Liver (tissue), 9 donors: Measurements from ENCODE around the gene IGBP1. TPM values are rescaled to one million over a fixed set of nuclear protein-coding genes. Genes with fewer than 3 reads are reported as not detected.

Source experiments
- DNase-seq: peaks from one replicate; pipeline ENCODE4 v3.0.0-alpha.2; 2017; ENCODE audit warnings: low spot score
- H3K27ac ChIP-seq, 2 donors: one replicate each; pipeline ENCODE4 v1.7.0; 2013; ENCODE audit warnings: inconsistent platforms in 2 of 2, low read length in 2 of 2, control low read depth in 1 of 2, low read depth in 1 of 2, mild to moderate bottlenecking in 1 of 2
- H3K27me3 ChIP-seq, 4 donors: one replicate each; pipeline versions ENCODE4 v1.6.1 to v1.7.0; 2013; ENCODE audit warnings: low read length in 3 of 4, inconsistent platforms in 1 of 4, mild to moderate bottlenecking in 1 of 4, moderate library complexity in 1 of 4; ENCODE audit not compliant: control insufficient read depth in 4 of 4, insufficient read depth in 4 of 4
- H3K36me3 ChIP-seq, 4 donors: one replicate each; pipeline versions ENCODE4 v1.6.1 to v1.7.0; 2013; ENCODE audit warnings: low read length in 3 of 4, mild to moderate bottlenecking in 3 of 4, low read depth in 1 of 4, moderate library complexity in 1 of 4; ENCODE audit not compliant: control insufficient read depth in 4 of 4, insufficient read depth in 3 of 4
- H3K4me1 ChIP-seq, 4 donors: one replicate each; pipeline versions ENCODE4 v1.6.1 to v1.7.0; 2013; ENCODE audit warnings: low read length in 3 of 4, mild to moderate bottlenecking in 3 of 4, moderate library complexity in 1 of 4; ENCODE audit not compliant: control insufficient read depth in 4 of 4, insufficient read depth in 4 of 4
- H3K4me3 ChIP-seq, 3 donors: one replicate each; pipeline versions ENCODE4 v1.6.1 to v1.7.0; 2013; ENCODE audit warnings: low read length in 3 of 3, control low read depth in 1 of 3, low read depth in 1 of 3, mild to moderate bottlenecking in 1 of 3
- H3K9ac ChIP-seq, 2 donors: one replicate each; pipeline ENCODE4 v1.7.0; 2013; ENCODE audit warnings: low read length in 2 of 2, mild to moderate bottlenecking in 2 of 2, moderate library complexity in 2 of 2, control low read depth in 1 of 2, low read depth in 1 of 2
- H3K9me3 ChIP-seq, 4 donors: one replicate each; pipeline versions ENCODE4 v1.6.1 to v1.7.0; 2013; ENCODE audit warnings: low read length in 3 of 4; ENCODE audit not compliant: control insufficient read depth in 4 of 4
- ATF3 ChIP-seq: IDR thresholded peaks from 2 replicates; pipeline ENCODE4 v1.6.1; 2016; ENCODE audit warnings: antibody characterized with exemption
- CTCF ChIP-seq: fragments of 150-350 bp; IDR thresholded peaks from 2 replicates; pipeline ENCODE4 v1.5.1; 2017; ENCODE audit warnings: improper control_type of control experiment, low read depth, low read length; ENCODE audit not compliant: missing input control
- EGR1 ChIP-seq, 2 donors: IDR thresholded peaks; 2 replicates each; pipeline ENCODE4 v1.6.1; 2016 to 2018; ENCODE audit warnings: antibody characterized with exemption in 2 of 2, low read depth in 2 of 2
- FOXA1 ChIP-seq: IDR thresholded peaks from 2 replicates; pipeline ENCODE4 v1.6.1; 2016; ENCODE audit warnings: antibody characterized with exemption
- FOXA2 ChIP-seq: IDR thresholded peaks from 2 replicates; pipeline ENCODE4 v1.6.1; 2016; ENCODE audit warnings: antibody characterized with exemption
- GABPA ChIP-seq, 2 donors: IDR thresholded peaks in 1 of 2; conservative IDR thresholded peaks in 1 of 2; 2 replicates each; pipeline ENCODE4 v1.6.1; 2016; ENCODE audit warnings: antibody characterized with exemption in 2 of 2, mild to moderate bottlenecking in 1 of 2, moderate library complexity in 1 of 2
- HNF4A ChIP-seq, 2 donors: conservative IDR thresholded peaks; 2 replicates each; pipeline ENCODE4 v1.6.1; 2016; ENCODE audit warnings: antibody characterized with exemption in 2 of 2, mild to moderate bottlenecking in 2 of 2
- HNF4G ChIP-seq: IDR thresholded peaks from 2 replicates; pipeline ENCODE4 v1.6.1; 2016; ENCODE audit warnings: antibody characterized with exemption
- JUND ChIP-seq, 2 donors: IDR thresholded peaks; 2 replicates each; pipeline ENCODE4 v1.6.1; 2016; ENCODE audit warnings: antibody characterized with exemption in 2 of 2
- NR2F2 ChIP-seq: IDR thresholded peaks from 2 replicates; pipeline ENCODE4 v1.6.1; 2016; ENCODE audit warnings: antibody characterized with exemption
- RAD21 ChIP-seq, 2 donors: IDR thresholded peaks; 2 replicates each; pipeline ENCODE4 v1.6.1; 2016; ENCODE audit warnings: antibody characterized with exemption in 2 of 2, mild to moderate bottlenecking in 2 of 2
- RXRA ChIP-seq, 2 donors: IDR thresholded peaks; 2 replicates each; pipeline ENCODE4 v1.6.1; 2017 to 2018; ENCODE audit warnings: antibody characterized with exemption in 2 of 2, mild to moderate bottlenecking in 1 of 2
- SP1 ChIP-seq: IDR thresholded peaks from 2 replicates; pipeline ENCODE4 v1.6.1; 2018; ENCODE audit warnings: antibody characterized with exemption, mild to moderate bottlenecking
- TAF1 ChIP-seq: conservative IDR thresholded peaks from 2 replicates; pipeline ENCODE4 v1.6.1; 2016; ENCODE audit warnings: antibody characterized with exemption, mild to moderate bottlenecking
- YY1 ChIP-seq: IDR thresholded peaks from 2 replicates; pipeline ENCODE4 v1.6.1; 2016; ENCODE audit warnings: antibody characterized with exemption, mild to moderate bottlenecking
- WGBS: extraction: QIAGEN DNeasy Blood & Tissue Kit; methylation state at CpG from one replicate; pipeline ENCODE4 v1.1.7; 2013; 5-methylcytosine and 5-hydroxymethylcytosine counted together
- polyA plus RNA-seq, 2 donors: library from polyadenylated mRNA; stranded (reverse) in 1 of 2; unstranded in 1 of 2; fragments of 200-250 nt in 1 of 2; fragments of >200 nt in 1 of 2; fragmentation: Nextera tagmentation in 1 of 2; extraction: Ambion mirVana in 1 of 2; gene quantifications; one replicate each; pipeline versions ENCODE4 v1.2.1 to v1.2.3, GENCODE V29; 2013 to 2015
- total RNA-seq, 2 donors: library from RNA; depleted of rRNA; stranded (reverse); fragments of >200 nt; gene quantifications; one replicate each; pipeline ENCODE4 v1.2.3, GENCODE V29; 2014
- TF ChIP-seq, protein P1 (sequence below): IDR thresholded peaks from 2 replicates; pipeline ENCODE4 v1.6.1; 2016; ENCODE audit warnings: antibody characterized with exemption
- TF ChIP-seq, protein P2 (sequence below): IDR thresholded peaks from 2 replicates; pipeline ENCODE4 v1.6.1; 2016; ENCODE audit warnings: antibody characterized with exemption
- donor health status: healthy.
- donor health status: healthy.
- donor health status: healthy.
- donor health status: healthy.
- donor health status: healthy.

The IGBP1 gene
- total and polyA plus RNA-seq, 4 donors, result 7.8 to 18.1 (median 11.6) TPM

DNA sequence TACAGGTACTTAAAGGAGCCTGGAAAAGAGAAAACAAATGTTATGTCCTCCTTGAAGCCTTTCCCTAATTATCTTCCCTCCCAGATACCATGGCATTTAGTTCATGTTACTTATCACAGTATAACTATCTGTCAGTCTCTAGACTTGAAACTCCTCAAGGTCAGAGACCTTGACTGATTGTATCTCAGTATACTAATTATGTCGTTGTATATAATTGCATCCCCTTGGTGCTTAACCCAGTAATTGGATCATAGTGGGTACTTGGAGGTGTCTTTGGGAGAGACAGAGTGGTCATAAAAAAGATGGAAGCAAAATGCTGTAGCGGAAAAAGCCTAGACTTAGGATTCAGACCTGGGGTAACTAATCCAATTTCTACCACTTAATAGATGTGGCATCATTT, 8.1 kb downstream of the IGBP1 start:
- WGBS, result 88% methylated on average over 2 of the region's 2 CpGs
- Histone ChIP-seq H3K36me3 (peaks cover 0 to 3% (median under 1%) of the 10 kb centered on the region in 4 donors), H3K4me3 (no peak overlapping the region), H3K9ac (no peak overlapping the region), H3K27me3 (no peaks in the 10 kb centered on the region), H3K9me3 (no peaks in the 10 kb centered on the region), H3K27ac (no peak overlapping the region), H3K4me1 (no peaks in the 10 kb centered on the region)
- DNase-seq, result no peak
- no peak for TF ChIP-seq RAD21 (IDR thresholded peaks at IDR 0.05)
- TF ChIP-seq SP1, result no peak
- no peak for TF ChIP-seq CTCF
- TF ChIP-seq JUND (IDR thresholded peaks at IDR 0.05), result no peak
- TF ChIP-seq FOXA1, result no peak
- no peak for TF ChIP-seq GABPA (IDR thresholded peaks at IDR 0.05 in 1 of 2, conservative IDR thresholded peaks at IDR 0.05 in 1 of 2)
- no peak for TF ChIP-seq RXRA (IDR thresholded peaks at IDR 0.05)
- no peak for TF ChIP-seq HNF4A (conservative IDR thresholded peaks at IDR 0.05)
- no peak for TF ChIP-seq ATF3
- TF ChIP-seq, protein P1, sequence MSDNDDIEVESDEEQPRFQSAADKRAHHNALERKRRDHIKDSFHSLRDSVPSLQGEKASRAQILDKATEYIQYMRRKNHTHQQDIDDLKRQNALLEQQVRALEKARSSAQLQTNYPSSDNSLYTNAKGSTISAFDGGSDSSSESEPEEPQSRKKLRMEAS, result no peak
- no peak for TF ChIP-seq EGR1 (IDR thresholded peaks at IDR 0.05; ENCODE audit: low read depth in 2 of 2)
- no peak for TF ChIP-seq YY1
- no peak for TF ChIP-seq TAF1
- TF ChIP-seq HNF4G, result no peak
- TF ChIP-seq, protein P2, sequence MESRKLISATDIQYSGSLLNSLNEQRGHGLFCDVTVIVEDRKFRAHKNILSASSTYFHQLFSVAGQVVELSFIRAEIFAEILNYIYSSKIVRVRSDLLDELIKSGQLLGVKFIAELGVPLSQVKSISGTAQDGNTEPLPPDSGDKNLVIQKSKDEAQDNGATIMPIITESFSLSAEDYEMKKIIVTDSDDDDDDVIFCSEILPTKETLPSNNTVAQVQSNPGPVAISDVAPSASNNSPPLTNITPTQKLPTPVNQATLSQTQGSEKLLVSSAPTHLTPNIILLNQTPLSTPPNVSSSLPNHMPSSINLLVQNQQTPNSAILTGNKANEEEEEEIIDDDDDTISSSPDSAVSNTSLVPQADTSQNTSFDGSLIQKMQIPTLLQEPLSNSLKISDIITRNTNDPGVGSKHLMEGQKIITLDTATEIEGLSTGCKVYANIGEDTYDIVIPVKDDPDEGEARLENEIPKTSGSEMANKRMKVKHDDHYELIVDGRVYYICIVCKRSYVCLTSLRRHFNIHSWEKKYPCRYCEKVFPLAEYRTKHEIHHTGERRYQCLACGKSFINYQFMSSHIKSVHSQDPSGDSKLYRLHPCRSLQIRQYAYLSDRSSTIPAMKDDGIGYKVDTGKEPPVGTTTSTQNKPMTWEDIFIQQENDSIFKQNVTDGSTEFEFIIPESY, result no peak
- no peak for TF ChIP-seq FOXA2
- TF ChIP-seq NR2F2, result no peak

DNA sequence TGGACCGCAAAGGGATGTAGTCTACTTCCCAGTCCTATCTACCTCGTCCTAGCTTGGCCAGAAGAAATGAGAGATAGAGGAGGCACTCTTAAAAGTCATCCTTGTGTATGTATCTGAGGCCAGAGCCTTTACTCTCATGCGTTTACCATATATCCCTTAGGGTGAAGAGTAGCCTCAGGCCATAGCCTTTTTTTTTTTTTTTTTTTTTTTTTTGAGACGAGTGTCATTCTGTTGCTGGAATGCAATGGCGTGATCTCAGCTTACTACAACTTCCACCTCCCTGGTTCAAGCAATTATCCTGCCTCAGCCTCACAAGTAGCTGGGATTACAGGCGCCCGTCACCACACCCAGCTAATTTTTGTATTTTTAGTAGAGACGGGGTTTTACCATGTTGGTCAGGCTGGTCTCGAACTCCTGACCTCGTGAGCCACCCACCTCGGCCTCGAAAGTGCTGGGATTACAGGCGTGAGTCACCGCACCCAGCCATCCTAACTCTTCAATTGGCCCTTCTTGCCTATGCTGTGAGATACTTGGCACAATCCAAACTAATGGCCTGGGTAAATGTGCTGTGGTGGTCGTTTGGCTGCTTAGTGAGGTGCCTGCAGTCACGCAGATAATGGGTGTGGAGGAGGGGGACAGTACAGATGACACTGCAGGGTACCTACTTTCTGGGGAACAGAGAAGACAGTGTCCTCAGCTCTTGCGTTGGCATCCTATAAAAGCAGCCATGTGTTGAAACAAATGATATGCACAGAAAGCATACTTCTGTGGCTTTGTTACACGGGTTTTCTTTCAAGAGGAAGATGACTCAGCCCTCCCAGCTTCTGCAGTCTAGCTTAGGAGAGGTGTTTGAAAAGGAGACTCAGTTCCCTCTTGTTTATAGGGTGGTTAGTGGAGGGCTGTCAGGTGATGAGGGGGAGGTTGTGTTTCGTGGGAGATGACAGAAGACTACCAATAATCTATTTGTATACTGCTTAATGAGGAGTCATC, 33.6 kb downstream of the IGBP1 start:
- DNase-seq, result no peak
- no peaks in the 10 kb centered on the region for H3K27me3 ChIP-seq
- no peak overlapping the region for H3K4me3 ChIP-seq
- H3K36me3 ChIP-seq, result peaks cover 0 to 10% (median 4%) of the 10 kb centered on the region in 4 donors
- no peaks in the 10 kb centered on the region for H3K9me3 ChIP-seq
- H3K4me1 ChIP-seq, result no peaks in the 10 kb centered on the region
- WGBS, result 92% methylated on average over 19 of the region's 19 CpGs
- no peak overlapping the region for H3K9ac ChIP-seq
- no peak overlapping the region for H3K27ac ChIP-seq
- TF ChIP-seq FOXA1, result no peak
- TF ChIP-seq ATF3, result no peak
- TF ChIP-seq, protein P2, result no peak
- no peak for TF ChIP-seq CTCF
- TF ChIP-seq SP1, result no peak
- TF ChIP-seq RAD21 (IDR thresholded peaks at IDR 0.05), result no peak
- no peak for TF ChIP-seq YY1
- TF ChIP-seq FOXA2, result no peak
- TF ChIP-seq HNF4G, result no peak
- TF ChIP-seq GABPA (IDR thresholded peaks at IDR 0.05 in 1 of 2, conservative IDR thresholded peaks at IDR 0.05 in 1 of 2), result no peak
- TF ChIP-seq RXRA (IDR thresholded peaks at IDR 0.05), result no peak
